CD4-positive, alpha-beta T cell (primary cell): Measurements from ENCODE around the gene GLP1R. TPM values are rescaled to one million over a fixed set of nuclear protein-coding genes. Genes with fewer than 3 reads are reported as not detected.

Experiments used
- ATAC-seq: fragments of 200-7000 bp; cut with Tn5 transposase; one replicate; pipeline ENCODE4 v1.10.0; 2022; ENCODE audit warnings: mild to moderate bottlenecking; ENCODE audit not compliant: poor library complexity
- CTCF ChIA-PET: fragments of 350-600 bp; sonication (Branson Sonifier 250); formaldehyde crosslinking; loops from one replicate; lab custom pipeline; 2021; ENCODE audit warnings: antibody characterized with exemption, inconsistent platforms; lab: Charles Lee
- POLR2A ChIA-PET: fragments of 350-600 bp; sonication (Branson Sonifier 250); formaldehyde crosslinking; loops from one replicate; lab custom pipeline; 2021; ENCODE audit warnings: antibody characterized with exemption, inconsistent platforms; lab: Charles Lee
- DNase-seq, 14 experiments: peaks; one replicate each; pipeline ENCODE4 v3.0.0-alpha.2; 2013 to 2020; ENCODE audit warnings: mixed read lengths in 2 of 14
- H3K27ac ChIP-seq, 2 donors: one replicate each; pipeline versions ENCODE4 v1.5.1 to v1.7.0; 2013; ENCODE audit warnings: low read length in 2 of 2, low read depth in 1 of 2, mild to moderate bottlenecking in 1 of 2
- H3K27me3 ChIP-seq, 2 experiments: 1 replicate in 1 of 2; 2 replicates in 1 of 2; pipeline versions ENCODE4 v1.6.1 to v1.7.0; 2013; ENCODE audit warnings: low read length in 2 of 2, control low read depth in 1 of 2, mild to moderate bottlenecking in 1 of 2, moderate library complexity in 1 of 2; ENCODE audit not compliant: insufficient read depth in 2 of 2, control insufficient read depth in 1 of 2
- H3K36me3 ChIP-seq: one replicate; pipeline ENCODE4 v1.6.1; 2013; ENCODE audit warnings: low read length, control low read depth; ENCODE audit not compliant: insufficient read depth
- H3K4me1 ChIP-seq: one replicate; pipeline ENCODE4 v1.6.1; 2013; ENCODE audit warnings: low read length, control low read depth; ENCODE audit not compliant: insufficient read depth
- H3K4me3 ChIP-seq: one replicate; pipeline ENCODE4 v1.5.1; 2013; ENCODE audit warnings: mild to moderate bottlenecking, low read length, moderate library complexity
- H3K9me3 ChIP-seq, 2 experiments: 1 replicate in 1 of 2; 2 replicates in 1 of 2; pipeline versions ENCODE4 v1.6.1 to v1.7.0; 2013; ENCODE audit warnings: low read length in 2 of 2, mild to moderate bottlenecking in 2 of 2, control low read depth in 1 of 2, moderate library complexity in 1 of 2; ENCODE audit not compliant: control insufficient read depth in 1 of 2, insufficient read depth in 1 of 2
- H3K27ac Mint-ChIP-seq: one replicate; pipeline ENCODE4 v1.8.0; 2020; ENCODE audit warnings: mixed read lengths
- H3K27me3 Mint-ChIP-seq: one replicate; pipeline ENCODE4 v1.8.0; 2021; ENCODE audit warnings: mixed read lengths
- H3K36me3 Mint-ChIP-seq: one replicate; pipeline ENCODE4 v1.8.0; 2021; ENCODE audit warnings: low read depth, mixed read lengths
- H3K4me1 Mint-ChIP-seq: one replicate; pipeline ENCODE4 v1.8.0; 2021; ENCODE audit warnings: low read depth, mixed read lengths
- H3K4me3 Mint-ChIP-seq: one replicate; pipeline ENCODE4 v1.8.0; 2020; ENCODE audit warnings: mild to moderate bottlenecking, mixed read lengths
- H3K9me3 Mint-ChIP-seq: one replicate; pipeline ENCODE4 v1.8.0; 2020; ENCODE audit warnings: mixed read lengths
- intact Hi-C, 2 experiments: fragments of 100-400 bp; cut with DNase I in 1 of 2; cut with micrococcal nuclease in 1 of 2; formaldehyde crosslinking; loops; one replicate each; pipeline versions ENCODE4 v1.15.1 to v1.9.0; 2023 to 2025; cut with DNase I, micrococcal nuclease
- total RNA-seq, 174 experiments: library from RNA in 2 of 174; stranded (reverse) in 2 of 174; gene quantifications; one replicate each; pipeline ENCODE4 v1.2.3 and lab custom pipeline; 2021 to 2026
- TF ChIP-seq, protein P1 (sequence below): fragments of 200-600 bp; IDR thresholded peaks from one replicate; pipeline ENCODE4 v1.8.0; 2022; ENCODE audit warnings: antibody characterized with exemption, mild to moderate bottlenecking

GLP1R gene
- total RNA-seq, 2 experiments from 2014 or later: not detected

DNA sequence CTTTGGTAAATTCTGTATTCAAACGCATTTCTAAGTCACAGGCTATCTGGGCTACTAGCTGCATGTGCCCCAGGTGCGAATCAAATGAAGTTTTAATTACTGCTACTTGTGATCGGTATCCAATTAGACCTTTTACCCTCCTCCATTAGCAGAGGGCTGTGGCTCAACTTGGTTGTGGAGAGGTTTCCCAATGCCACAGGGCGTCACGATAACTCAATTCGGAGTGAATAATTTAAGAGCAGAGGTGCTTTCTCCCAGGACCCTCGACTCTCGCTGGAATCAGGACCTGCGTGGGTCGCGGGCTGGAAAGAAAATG, 65.8 kb downstream of the GLP1R start:
- H3K27ac Mint-ChIP-seq: peak overlapping the region; percentile 92
- Histone ChIP-seq H3K9me3 (no peaks in the 10 kb centered on the region), H3K4me1 (peaks cover 11% of the 10 kb centered on the region), H3K27ac (peak overlapping the region; percentile 74 to 90), H3K36me3 (peaks cover 4% of the 10 kb centered on the region), H3K4me3 (peak overlapping the region; percentile 72), H3K27me3 (no peaks in the 10 kb centered on the region)
- TF ChIP-seq, protein P1, sequence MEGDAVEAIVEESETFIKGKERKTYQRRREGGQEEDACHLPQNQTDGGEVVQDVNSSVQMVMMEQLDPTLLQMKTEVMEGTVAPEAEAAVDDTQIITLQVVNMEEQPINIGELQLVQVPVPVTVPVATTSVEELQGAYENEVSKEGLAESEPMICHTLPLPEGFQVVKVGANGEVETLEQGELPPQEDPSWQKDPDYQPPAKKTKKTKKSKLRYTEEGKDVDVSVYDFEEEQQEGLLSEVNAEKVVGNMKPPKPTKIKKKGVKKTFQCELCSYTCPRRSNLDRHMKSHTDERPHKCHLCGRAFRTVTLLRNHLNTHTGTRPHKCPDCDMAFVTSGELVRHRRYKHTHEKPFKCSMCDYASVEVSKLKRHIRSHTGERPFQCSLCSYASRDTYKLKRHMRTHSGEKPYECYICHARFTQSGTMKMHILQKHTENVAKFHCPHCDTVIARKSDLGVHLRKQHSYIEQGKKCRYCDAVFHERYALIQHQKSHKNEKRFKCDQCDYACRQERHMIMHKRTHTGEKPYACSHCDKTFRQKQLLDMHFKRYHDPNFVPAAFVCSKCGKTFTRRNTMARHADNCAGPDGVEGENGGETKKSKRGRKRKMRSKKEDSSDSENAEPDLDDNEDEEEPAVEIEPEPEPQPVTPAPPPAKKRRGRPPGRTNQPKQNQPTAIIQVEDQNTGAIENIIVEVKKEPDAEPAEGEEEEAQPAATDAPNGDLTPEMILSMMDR: no peak
- H3K4me3 Mint-ChIP-seq: peak overlapping the region; percentile 98
- H3K4me1 Mint-ChIP-seq: peaks cover 56% of the 10 kb centered on the region
- intact Hi-C loops: loop anchor here (2.0 to 10.0 kb wide), 3 partner anchors 412 to 1960 kb away; partner anchors contain the start of genes GLO1 (in 2 of the 2), NFYA (in 1 of the 2), OARD1 (in 1 of the 2) and ZFAND3 (in 1 of the 2)
- no peaks in the 10 kb centered on the region for H3K27me3 Mint-ChIP-seq
- ATAC-seq (peak; percentile 2), DNase-seq (no peak)
- H3K36me3 Mint-ChIP-seq: peaks cover 15% of the 10 kb centered on the region
- H3K9me3 Mint-ChIP-seq: no peaks in the 10 kb centered on the region
- ChIA-PET CTCF (interaction anchor here (1.4 kb wide), 1 partner anchor 26 kb away, joined by 4 read pairs; no protein-coding TSS in a partner anchor), POLR2A (interaction anchor here (1.2 to 2.6 kb wide), 8 partner anchors 12 to 1958 kb away, joined by 3 to 13 read pairs (median 4); partner anchors contain the start of genes BTBD9, NFYA and OARD1)

DNA sequence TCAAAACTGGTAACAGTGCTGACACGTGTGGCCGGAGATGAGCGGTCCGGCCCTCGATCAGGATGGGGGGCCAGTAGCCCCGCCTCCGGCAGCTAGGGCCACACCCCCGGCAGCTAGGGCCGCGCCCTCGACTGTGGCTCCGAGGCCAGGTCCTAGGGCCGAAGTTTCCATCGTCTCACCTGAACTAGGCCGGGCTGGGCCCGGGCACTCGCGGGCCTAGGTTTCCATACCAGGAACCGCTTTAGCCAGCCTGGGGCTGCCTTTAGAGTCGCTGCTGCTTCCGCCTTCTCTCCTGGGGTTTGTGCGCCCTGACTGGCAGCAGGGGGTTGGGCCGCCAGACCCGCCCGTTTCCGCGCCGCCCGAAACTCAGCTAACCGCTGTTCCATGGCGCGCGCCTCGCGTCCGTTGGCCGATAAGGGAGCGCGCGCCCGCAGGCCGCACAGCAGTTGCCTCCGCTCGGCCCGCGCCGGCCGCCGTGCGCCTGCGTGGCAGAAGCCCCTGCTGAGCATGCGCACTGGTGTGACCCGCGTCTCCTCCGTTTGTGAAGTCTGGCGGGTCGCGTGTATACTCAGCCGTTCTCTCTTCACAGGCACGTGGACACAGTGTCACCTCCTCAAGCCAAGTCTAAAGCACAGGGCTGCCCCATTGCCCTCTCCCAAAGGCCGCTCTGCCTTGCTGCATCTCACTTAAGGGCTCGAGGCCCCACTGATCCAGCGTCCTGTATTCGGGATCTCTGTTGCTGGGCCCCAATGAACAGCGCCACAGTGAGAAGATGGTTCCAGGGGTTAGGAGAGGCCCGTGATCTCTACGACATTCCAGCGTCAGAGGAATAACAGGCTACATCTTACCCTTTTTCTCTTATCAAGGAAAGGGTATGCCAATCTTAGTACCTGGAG, 66.4 kb downstream of the GLP1R start, which contains the start of gene SAYSD1:
TSS of gene SAYSD1 (minus strand) at position 483 of the 896 bp plus-strand sequence. CDS start at position 386, 97 bp downstream.
- POLR2A ChIA-PET: interaction anchor here (0.6 to 2.6 kb wide), 10 partner anchors 12 to 1957 kb away, joined by 3 to 13 read pairs (median 4); partner anchors contain the start of genes BTBD9, NFYA and OARD1
- peak within 1 kb of the TSS; percentile 72 for H3K4me3 ChIP-seq
- ATAC-seq (peak; percentile 75), DNase-seq (peak; percentile 83 to 98 (median 91))
- peaks cover 9% of the 10 kb centered on the region for H3K36me3 Mint-ChIP-seq
- H3K4me3 Mint-ChIP-seq: peak within 1 kb of the TSS; percentile 98
- no peaks in the 10 kb centered on the region for H3K27me3 Mint-ChIP-seq
- H3K4me1 ChIP-seq: peaks cover 11% of the 10 kb centered on the region
- TF ChIP-seq, protein P1: no peak
- H3K27me3 ChIP-seq: no peaks in the 10 kb centered on the region
- H3K27ac Mint-ChIP-seq: peak within 1 kb of the TSS; percentile 92
- H3K9me3 Mint-ChIP-seq: no peaks in the 10 kb centered on the region
- peaks cover 56% of the 10 kb centered on the region for H3K4me1 Mint-ChIP-seq
- H3K9me3 ChIP-seq: no peaks in the 10 kb centered on the region
- intact Hi-C loops: loop anchor here (2.0 to 10.0 kb wide), 6 partner anchors 117 to 1960 kb away; partner anchors contain the start of genes GLO1 (in 2 of the 2), NFYA (in 1 of the 2), OARD1 (in 1 of the 2) and ZFAND3 (in 1 of the 2)
- H3K27ac ChIP-seq: peak within 1 kb of the TSS; percentile 74 to 90
- no peaks in the 10 kb centered on the region for H3K36me3 ChIP-seq
- CTCF ChIA-PET: interaction anchor here (1.4 kb wide), 1 partner anchor 27 kb away, joined by 4 read pairs; no protein-coding TSS in a partner anchor

DNA sequence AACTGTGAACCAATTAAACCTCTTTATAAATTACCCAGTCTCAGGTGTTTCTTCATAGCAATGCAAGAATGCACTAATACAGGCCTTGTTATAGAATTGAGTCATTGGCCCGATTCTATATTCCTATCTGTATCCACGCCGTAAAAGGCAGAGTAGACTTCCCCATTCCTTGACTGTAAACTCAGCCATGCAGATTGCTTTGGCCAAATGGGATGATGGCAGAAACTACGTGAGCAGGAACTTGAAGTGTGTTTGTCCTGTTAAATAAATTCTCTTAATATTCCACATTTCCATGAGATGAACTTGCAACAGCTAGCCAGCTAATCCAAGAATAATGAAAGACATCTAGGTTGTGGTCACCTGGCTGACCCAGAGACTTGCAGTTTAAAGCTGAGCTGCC, 70.3 kb downstream of the GLP1R start:
- Histone ChIP-seq H3K4me1 (peaks cover 11% of the 10 kb centered on the region), H3K4me3 (no peak overlapping the region), H3K27ac (no peak overlapping the region), H3K9me3 (no peaks in the 10 kb centered on the region), H3K27me3 (no peaks in the 10 kb centered on the region), H3K36me3 (no peaks in the 10 kb centered on the region)
- H3K9me3 Mint-ChIP-seq: no peaks in the 10 kb centered on the region
- ChIA-PET POLR2A (no interaction called here), CTCF (no interaction called here)
- no peak overlapping the region for H3K4me3 Mint-ChIP-seq
- TF ChIP-seq, protein P1: no peak
- H3K36me3 Mint-ChIP-seq: peaks cover 5% of the 10 kb centered on the region
- H3K27me3 Mint-ChIP-seq: no peaks in the 10 kb centered on the region
- DNase-seq (no peak), ATAC-seq (no peak)
- intact Hi-C loops: loop anchor here in 1 of 2 experiments (5.0 to 10.0 kb wide), 5 partner anchors 113 to 1956 kb away; partner anchors contain the start of genes NFYA, OARD1 and ZFAND3
- H3K27ac Mint-ChIP-seq: no peak overlapping the region
- H3K4me1 Mint-ChIP-seq: peaks cover 19% of the 10 kb centered on the region
